Peyer's patch (tissue), 4 donors: Measurements from ENCODE around the gene SETD1B. TPM values are rescaled to one million over a fixed set of nuclear protein-coding genes. Genes with fewer than 3 reads are reported as not detected.

Source experiments
- DNase-seq, 3 donors: peaks; one replicate each; pipeline ENCODE4 v3.0.0-alpha.2; 2017 to 2019
- H3K27ac ChIP-seq, 4 donors: fragments of 200-600 bp; sonication (generic); one replicate each; pipeline ENCODE4 v1.5.1; 2016 to 2019
- H3K27me3 ChIP-seq, 2 donors: fragments of 200-600 bp; sonication (generic); one replicate each; pipeline ENCODE4 v1.5.1; 2019
- H3K36me3 ChIP-seq, 3 donors: fragments of 200-600 bp; sonication (generic); one replicate each; pipeline ENCODE4 v1.5.1; 2016 to 2019
- H3K4me1 ChIP-seq, 4 donors: fragments of 200-600 bp; sonication (generic); one replicate each; pipeline ENCODE4 v1.5.1; 2016 to 2019
- H3K4me3 ChIP-seq, 4 donors: fragments of 200-600 bp; sonication (generic); 1 replicate in 3 of 4; 2 replicates in 1 of 4; pipeline ENCODE4 v1.5.1; 2016 to 2019; ENCODE audit warnings: mild to moderate bottlenecking in 1 of 4
- H3K9me3 ChIP-seq, 4 donors: fragments of 200-600 bp; sonication (generic); one replicate each; pipeline ENCODE4 v1.5.1; 2016 to 2019; ENCODE audit warnings: mild to moderate bottlenecking in 1 of 4
- CTCF ChIP-seq, 6 experiments: fragments of 450-650 bp in 4 of 6; fragments of 200-600 bp in 2 of 6; sonication (generic) in 1 of 6; IDR thresholded peaks; one replicate each; pipeline ENCODE4 v1.5.1; 2017 to 2019; ENCODE audit warnings: antibody characterized with exemption in 6 of 6, mild to moderate bottlenecking in 3 of 6, moderate library complexity in 1 of 6
- POLR2A ChIP-seq, 2 donors: fragments of 450-650 bp; IDR thresholded peaks; one replicate each; pipeline ENCODE4 v1.5.1; 2017; ENCODE audit warnings: antibody characterized with exemption in 2 of 2, mild to moderate bottlenecking in 2 of 2, moderate library complexity in 2 of 2
- total RNA-seq, 4 donors: library from RNA; depleted of rRNA; stranded (reverse); fragments of >200 nt; gene quantifications; one replicate each; pipeline ENCODE4 v1.1.0, GENCODE V29; 2016

SETD1B gene
- total RNA-seq, 4 donors from 2014 or later: 15.4 to 30.5 (median 25.3) TPM

DNA sequence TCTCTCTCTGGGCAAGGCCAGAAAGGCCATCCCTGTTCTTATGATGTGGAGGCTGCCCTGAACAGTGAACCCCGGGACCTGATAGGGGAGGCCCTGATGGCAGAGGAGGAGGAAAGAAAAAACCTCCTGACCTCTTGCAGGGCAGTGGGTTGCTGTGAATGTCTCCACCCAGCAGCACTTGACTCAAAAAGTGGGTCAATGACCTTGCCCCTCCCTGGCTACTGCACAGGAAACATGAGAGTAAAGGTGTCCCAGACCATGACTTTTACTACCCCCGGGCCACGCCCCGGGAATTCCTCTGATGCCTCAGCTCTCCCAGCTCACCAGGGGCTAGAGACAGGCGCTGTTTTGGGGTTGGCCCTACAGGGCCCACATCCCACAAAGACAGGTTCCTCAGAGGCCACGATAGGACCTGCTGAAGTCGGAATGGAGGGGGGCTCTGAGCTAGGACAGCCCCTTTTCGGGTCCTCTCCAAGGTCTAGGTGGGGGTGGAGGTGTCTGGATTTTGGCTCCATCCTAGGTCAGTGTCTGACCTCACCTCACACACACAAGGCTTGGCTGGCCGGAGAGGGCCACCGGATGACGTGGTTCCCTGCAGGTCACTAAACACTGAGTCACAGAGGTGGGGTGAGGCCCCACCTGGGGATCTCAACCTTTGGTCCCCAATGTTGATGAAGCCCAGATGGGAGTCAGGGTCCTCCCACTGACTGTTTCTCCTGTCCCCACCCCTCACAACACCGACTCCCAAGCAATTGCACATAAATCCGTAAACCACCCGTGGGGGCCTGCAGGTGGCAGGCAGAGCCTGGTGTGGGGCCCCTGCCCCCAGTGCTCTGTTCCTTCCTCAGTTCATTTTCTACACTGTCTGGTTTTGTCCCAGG lies 11.9 kb upstream of the SETD1B start:
- Histone ChIP-seq H3K27ac (peak overlapping the region; percentile 96 to 100 (median 98)), H3K4me1 (peaks cover 11 to 69% (median 49%) of the 10 kb centered on the region in 4 donors)
- peak in 2 of 3 donors; percentile 80 to 91 for DNase-seq

DNA sequence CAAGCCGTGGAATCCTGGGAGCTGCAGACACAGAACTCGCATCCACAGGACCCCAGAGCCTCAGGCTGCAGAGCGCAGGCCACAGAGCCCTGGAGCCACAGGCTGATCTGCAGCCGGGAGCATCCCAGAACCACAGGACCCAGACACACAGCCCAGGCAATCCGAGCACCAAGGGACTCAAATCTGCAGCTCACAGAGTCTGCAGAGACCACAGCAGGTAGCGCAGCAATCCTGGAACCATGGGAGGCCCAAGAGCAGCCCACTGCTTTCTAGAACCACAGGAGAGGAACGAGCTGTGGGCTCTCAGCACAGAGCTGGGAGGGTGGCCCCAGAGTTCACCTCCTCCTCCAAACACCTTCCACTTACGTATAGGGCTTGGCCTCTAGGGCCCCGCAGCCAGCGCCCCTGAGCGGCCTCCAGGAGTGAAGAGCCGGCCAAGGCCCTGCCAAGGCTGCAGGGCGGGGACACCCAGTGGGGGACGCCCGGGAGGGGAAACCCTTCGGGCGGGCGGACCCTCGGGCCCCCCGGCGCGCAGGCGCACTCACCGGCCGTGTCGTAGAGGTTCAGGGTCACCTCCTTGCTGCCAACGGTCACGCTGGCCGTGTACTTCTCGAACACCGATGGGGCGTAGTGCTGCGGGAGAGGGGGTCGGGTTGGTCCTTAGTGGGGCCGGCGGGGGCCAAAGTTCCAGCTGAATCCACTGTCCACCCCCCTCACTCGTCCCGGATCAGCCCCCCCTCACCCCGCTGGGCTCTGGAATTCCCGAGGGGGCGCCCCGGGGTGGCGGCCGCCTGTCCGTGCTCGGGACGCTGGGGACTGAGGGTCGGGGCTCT lies 11.0 kb upstream of the SETD1B start:
- H3K27me3 ChIP-seq: no peaks in the 10 kb centered on the region
- peak overlapping the region; percentile 96 to 100 (median 98) for H3K27ac ChIP-seq
- no peaks in the 10 kb centered on the region for H3K9me3 ChIP-seq
- H3K4me1 ChIP-seq: peaks cover 7 to 78% (median 40%) of the 10 kb centered on the region in 4 donors
- peak; percentile 72 to 83 (median 73) for DNase-seq
- H3K4me3 ChIP-seq: peak overlapping the region; percentile 69 to 82 (median 74)
- peak in 1 of 6 experiments; percentile 3 for TF ChIP-seq CTCF (IDR thresholded peaks at IDR 0.05)
- peak in 1 of 2 donors; percentile 10 for TF ChIP-seq POLR2A (IDR thresholded peaks at IDR 0.05)
- H3K36me3 ChIP-seq: peaks cover 0 to 12% (median 0%) of the 10 kb centered on the region in 3 donors

More for the DNA sequence above, 11.9 kb upstream of the SETD1B start:
- Histone ChIP-seq H3K27me3 (no peaks in the 10 kb centered on the region), H3K36me3 (peaks cover 0 to 12% (median 0%) of the 10 kb centered on the region in 3 donors), H3K9me3 (no peaks in the 10 kb centered on the region), H3K4me3 (peak overlapping the region; percentile 69 to 82 (median 74))
- TF ChIP-seq POLR2A (IDR thresholded peaks at IDR 0.05) (peak in 1 of 2 donors; percentile 73), CTCF (IDR thresholded peaks at IDR 0.05) (no peak)

DNA sequence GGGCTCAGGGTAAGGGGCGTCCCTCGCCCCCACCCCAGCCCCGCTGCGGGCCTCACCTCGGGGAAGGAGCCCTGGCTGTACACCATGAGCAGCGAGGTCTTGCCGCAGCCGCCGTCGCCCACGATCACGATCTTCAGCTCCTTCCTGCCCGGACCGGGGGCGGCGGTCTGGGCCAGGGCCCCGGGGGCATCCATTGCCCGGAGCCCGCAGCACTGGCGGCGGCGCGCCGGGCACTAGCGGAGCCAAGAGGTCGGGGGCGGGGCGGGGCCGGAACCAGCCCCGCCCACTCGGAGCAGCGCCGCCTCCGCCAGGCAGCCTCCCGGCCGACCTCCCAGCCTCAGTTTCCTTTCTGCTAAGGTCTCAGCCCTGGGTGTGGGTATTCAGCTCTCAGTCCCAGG lies 10.4 kb upstream of the SETD1B start, which contains the start of gene RHOF:
Gene RHOF (minus strand): TSS at position 249 of the 398 bp plus-strand sequence. CDS start 55 bp downstream, at position 194.
- Histone ChIP-seq H3K4me1 (peaks cover 7 to 79% (median 38%) of the 10 kb centered on the region in 4 donors), H3K27ac (peak within 1 kb of the TSS; percentile 96 to 100 (median 100)), H3K9me3 (no peaks in the 10 kb centered on the region), H3K27me3 (no peaks in the 10 kb centered on the region), H3K36me3 (peaks cover 0 to 12% (median 0%) of the 10 kb centered on the region in 3 donors), H3K4me3 (peak within 1 kb of the TSS; percentile 69 to 82 (median 74))
- DNase-seq: peak; percentile 78 to 88 (median 78)
- no peak for TF ChIP-seq CTCF (IDR thresholded peaks at IDR 0.05)
- TF ChIP-seq POLR2A (IDR thresholded peaks at IDR 0.05): peak; percentile 62 to 83

- no peaks in the 10 kb centered on the region for H3K9me3 ChIP-seq
- H3K36me3 ChIP-seq: peaks cover 0 to 12% (median 0%) of the 10 kb centered on the region in 3 donors
- H3K27ac ChIP-seq: peak overlapping the region; percentile 96 to 100 (median 100)
- peak; percentile 100 for TF ChIP-seq CTCF (IDR thresholded peaks at IDR 0.05)
- TF ChIP-seq POLR2A (IDR thresholded peaks at IDR 0.05): peak in 1 of 2 donors; percentile 62
- DNase-seq: peak; percentile 91 to 97 (median 97)
- H3K4me3 ChIP-seq: peak overlapping the region; percentile 69 to 82 (median 74)
- no peaks in the 10 kb centered on the region for H3K27me3 ChIP-seq
- peaks cover 7 to 81% (median 36%) of the 10 kb centered on the region in 4 donors for H3K4me1 ChIP-seq
Observed at GRCh38 chr12:121793838-121794533, 9.8 kb upstream of the SETD1B start.
